HL-60/S4 (cell line): ENCODE measurements around the gene STAM2.
"Not testable (repeated sequence)": the region's sequence is repeated elsewhere in the genome, so short reads cannot be mapped to it uniquely, and the experiment has no call there.

ENCODE experiments used
- in situ Hi-C: fragments of 300-500 bp; cut with MboI; formaldehyde crosslinking; loops from 2 replicates; pipeline ENCODE4 v1.14.3; 2022; ENCODE audit warnings: low sequenced_read_pairs

Gene STAM2

DNA sequence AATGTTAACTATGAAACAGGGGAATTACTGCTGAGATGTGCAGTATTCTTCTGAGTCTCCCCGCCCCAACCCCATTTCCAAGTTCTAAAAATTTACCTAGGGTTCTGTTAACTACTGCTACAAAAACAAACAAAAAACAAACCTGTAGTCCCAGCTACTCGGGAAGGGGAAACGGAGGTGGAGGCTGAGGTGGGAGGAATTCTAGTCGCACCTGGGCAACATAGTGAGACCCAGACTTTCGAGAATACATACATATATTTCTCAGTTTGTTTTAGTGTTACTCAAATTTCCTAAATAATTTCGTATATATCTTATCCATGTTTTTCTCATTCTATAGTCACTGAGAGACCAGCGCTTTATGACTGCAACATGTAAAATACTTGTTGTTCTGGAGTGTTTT lies 989 bp downstream of the STAM2 start:
- in situ Hi-C loops, result no loop called here

DNA sequence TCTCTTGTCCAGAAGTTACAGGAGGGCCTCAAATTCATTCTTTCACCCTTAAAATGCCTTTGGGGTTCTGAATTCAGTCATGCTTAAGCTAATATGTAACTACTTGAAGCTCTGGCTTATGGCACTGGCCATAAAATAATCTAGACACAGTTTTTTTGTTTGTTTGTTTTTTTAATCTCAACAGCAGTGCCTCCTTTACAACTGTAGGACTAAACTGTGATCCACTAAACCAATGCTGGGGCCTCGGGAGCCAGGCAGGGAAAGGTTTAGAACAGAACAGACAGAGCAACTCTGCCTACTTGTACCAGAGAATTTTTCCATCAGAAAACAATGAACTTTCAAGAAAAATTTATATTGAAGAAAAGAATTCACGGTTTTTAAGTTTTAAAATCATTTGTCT lies 1.7 kb downstream of the STAM2 start:
- in situ Hi-C loops, result no loop called here

DNA sequence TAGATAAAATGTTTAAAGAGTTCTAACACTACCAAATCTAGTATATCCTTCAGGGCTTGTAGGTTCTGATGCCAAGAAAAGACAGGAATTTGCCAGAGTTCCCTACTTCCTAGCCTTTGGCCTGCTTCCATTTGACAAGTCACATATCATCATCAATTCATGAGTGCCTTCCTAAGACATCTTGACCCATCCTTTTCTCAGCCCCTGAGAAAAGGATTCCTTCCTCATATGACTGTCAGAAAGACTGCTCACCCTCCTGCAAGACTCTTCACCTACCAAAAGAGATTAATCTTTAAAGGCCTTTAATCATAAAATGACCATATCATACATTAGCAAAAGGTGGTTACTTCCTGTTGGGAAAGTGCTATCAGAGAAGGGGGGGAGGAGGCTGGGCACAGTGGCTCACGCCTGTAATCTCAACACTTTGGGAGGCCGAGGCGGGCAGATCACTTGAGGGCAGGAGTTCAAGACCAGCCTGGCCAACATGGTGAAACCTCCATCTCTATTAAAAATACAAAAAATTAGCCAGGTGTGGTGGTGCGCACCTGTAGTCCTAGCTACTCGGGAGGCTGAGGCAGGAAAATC lies 3.3 kb downstream of the STAM2 start:
- in situ Hi-C loops, result not testable (repeated sequence)

DNA sequence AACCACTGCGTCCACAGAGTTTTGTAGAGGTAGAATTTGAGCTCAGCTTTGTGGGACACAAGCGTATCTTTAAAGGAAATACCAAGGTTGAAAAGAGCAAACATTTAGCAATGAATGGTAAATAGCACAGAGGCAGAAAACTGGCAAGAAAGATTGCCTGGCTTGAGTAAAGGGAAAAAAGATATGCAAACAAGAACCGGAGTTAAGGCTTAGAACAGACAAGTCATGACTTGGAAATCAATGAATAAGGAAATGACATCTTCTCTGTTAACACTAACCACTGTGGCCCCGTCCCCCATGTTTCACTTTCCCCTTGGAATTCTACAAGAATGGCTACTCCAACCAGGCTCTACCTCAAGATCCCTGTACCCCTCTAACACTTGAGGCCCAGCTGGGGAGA lies 3.8 kb downstream of the STAM2 start:
- in situ Hi-C loops, result no loop called here

DNA sequence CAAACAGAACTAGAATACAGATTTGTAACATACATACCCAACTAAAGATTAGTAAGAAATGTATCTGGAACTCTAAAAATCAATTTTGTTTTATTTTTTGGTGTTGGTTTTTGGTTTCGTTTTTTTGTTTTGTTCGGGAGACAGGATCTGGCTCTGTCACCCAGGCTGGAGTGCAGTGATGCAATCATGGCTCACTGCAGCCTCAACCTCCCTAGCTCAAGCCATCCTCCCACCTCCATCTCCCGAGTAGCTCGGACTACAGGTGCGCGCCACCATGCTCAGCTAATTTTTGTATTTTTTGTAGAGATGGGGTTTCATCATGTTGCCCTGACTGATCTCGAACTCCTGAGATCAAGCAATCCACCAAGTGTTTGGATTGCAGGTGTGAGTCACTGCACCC lies 6.4 kb downstream of the STAM2 start:
- in situ Hi-C loops, result not testable (repeated sequence)

DNA sequence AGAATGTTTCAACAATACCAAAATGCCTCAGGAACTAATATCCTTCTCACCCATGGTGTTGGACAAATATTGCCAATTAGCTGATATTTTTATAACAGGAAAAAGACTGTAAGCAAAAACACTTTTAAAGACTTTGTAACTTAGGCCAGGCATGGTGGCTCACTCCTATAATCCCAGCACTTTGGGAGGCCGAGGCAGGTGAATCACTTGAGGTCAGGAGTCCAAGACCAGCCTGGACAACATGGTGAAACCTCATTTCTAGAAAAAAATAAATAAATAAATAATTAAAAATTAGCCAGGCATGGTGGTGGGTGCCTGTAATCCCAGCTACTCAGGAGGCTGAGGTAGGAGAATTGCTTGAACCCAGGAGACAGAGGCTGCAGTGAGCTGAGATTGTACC lies 8.1 kb downstream of the STAM2 start:
- in situ Hi-C loops, result not testable (repeated sequence)

DNA sequence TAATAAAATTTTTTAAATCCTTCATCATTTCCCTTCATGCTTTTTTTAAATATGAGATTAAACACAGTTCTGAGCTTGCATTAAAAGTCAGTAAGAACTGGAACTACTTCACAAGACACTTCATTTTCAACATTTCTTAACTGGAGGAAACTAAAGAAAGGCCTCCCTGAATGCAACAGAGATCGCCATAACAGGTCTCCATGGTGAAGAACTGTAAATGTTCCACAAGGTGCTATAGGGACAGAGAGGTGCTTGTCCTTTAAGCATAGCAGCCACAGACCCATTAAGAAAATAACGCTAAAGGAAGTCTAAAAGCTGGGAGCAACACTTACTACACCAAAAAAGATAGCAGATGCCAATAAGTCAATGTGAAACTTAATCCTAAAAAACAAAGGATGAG lies 8.5 kb downstream of the STAM2 start:
- in situ Hi-C loops, result no loop called here

DNA sequence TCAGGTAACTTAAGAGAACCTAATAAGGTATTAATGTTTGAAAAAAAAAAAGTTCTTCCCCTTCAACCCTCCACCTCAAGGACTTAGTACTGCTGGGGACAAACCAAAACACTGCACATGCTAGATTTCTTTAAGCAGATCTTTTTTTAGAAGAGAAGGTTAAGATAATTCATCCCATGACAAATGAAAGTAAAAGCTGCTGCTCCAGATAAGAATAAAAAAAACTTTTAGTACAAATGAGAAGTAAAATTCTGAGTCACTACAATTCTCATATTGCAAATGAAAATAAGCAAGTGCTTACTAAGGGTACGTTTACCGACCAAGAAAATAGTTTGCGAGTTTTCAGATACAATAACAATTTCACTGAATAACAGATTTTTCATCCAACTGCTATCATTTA lies 8.9 kb downstream of the STAM2 start:
- in situ Hi-C loops, result no loop called here

DNA sequence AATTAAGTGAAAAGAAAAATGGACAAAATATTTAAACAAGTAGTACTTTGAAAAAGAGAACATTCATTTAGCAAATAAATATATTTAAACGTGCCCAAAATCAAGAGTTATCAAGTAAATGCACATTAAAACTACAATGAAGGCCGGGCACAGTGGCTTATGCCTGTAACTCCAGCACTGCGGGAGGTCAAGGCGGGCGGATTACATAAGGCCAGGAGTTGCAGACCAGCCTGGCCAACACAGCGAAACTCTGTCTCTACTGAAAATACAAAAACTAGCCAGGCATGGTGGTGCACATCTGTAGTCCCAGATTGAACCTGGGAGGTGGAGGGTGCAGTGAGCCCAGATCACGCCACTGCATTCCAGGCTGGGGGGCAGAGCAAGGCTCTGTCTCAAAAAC lies 9.8 kb downstream of the STAM2 start:
- in situ Hi-C loops, result no loop called here

DNA sequence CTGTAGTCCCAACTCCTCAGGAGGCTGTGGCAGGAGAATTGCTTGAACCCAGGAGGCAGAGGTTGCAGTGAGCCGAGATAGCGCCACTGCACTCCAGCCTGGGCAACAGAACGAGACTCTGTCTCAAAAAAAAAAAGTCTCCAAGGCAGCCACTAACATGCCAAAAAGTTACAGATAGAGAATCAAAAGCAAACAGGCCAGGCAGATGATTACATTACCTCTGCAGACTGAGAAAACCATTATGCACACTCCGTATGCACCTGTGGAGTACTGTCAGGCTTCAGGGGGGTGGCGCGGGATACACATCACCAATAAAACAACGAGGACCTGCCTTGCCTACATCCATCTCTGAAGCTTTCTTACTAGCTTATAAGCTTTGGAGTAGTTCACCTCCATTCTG lies 10.3 kb downstream of the STAM2 start:
- in situ Hi-C loops, result no loop called here

DNA sequence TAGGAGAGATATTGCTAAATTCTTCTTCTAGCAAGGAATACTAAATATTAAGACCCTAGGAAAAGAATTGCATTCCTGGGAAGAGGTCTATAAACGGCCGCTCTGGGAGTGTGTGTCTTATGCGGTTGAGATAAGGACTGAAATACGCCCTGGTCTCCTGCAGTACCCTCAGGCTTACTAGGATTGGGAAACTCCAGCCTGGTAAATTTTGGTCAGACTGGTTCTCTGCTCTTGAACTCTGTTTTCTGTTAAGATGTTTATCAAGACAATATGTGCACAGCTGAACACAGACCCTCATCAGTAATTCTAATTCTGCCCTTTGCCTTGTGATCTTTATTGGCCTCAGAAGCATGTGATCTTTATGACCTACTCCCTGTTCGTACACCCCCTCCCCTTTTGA lies 11.9 kb downstream of the STAM2 start:
- in situ Hi-C loops, result not testable (repeated sequence)

DNA sequence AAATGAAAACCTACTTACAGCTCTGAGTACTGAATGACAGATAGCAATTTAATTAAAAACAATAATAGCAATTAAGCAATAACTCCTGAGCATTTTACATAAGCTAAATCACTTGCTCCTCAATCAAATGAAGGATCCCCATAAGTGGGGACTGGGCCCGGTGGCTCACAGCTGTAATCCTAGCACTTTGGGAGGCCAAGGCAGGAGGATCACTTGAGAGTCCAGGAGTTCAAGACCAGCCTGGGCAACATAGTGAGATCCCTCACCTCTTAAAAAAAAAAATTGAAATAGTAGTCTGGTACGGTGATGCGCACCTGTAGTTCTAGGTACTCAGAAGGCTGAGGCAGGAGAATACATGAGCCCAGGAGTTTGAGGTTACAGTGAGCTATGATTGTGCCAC lies 13.4 kb downstream of the STAM2 start:
- in situ Hi-C loops, result no loop called here

DNA sequence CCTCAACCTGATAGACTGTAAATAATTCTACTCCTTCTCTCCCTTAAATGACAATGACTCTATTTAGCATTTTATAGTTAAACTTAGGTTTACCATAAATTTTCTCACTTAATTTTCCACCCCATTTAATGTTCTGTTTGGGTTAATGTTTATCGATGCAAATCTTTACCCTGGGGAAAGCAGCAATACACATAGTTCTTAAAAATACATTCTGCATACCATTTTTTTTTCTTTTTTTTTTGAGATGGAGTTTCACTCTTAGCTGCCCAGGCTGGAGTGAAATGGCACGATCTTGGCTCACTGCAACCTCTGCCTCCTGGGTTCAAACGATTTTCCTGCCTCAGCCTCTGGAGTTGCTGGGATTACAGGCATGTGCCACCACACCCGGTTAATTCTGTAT lies 14.0 kb downstream of the STAM2 start:
- in situ Hi-C loops, result no loop called here

DNA sequence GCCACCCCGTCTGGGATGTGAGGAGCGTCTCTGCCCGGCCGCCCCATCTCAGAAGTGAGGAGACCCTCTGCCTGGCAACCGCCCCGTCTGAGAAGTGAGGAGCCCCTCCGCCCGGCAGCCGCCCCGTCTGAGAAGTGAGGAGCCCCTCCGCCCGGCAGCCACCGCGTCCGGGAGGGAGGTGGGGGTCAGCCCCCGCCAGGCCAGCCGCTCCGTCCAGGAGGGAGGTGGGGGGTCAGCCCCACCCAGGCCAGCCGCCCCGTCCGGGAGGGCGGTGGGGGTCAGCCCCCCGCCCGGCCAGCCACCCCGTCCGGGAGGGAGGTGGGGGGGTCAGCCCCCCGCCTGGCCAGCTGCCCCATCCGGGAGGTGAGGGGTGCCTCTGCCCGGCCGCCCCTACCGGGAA lies 15.2 kb downstream of the STAM2 start:
- in situ Hi-C loops, result not testable (repeated sequence)

DNA sequence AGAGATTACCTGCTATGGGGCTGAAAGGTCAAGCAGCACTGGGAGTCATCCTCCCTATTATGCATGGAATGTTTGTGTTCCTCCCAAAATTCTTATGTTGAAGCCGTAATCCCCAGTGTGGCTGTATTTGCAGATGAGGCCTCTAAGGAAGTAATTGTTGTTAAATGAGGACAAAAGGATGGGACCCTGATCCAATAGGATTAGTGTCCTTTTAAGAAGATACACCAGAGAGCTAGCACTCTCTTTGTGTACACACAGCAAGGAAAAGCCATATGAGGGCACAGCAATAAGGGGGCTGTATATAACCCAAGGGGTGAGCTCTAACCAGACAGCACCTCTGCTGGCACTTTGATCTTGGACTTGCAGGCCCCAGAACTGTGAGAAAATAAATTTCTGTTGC lies 18.3 kb downstream of the STAM2 start:
- in situ Hi-C loops, result loop anchor here (10.0 kb wide), 1 partner anchor 112 kb away; no protein-coding TSS in a partner anchor

DNA sequence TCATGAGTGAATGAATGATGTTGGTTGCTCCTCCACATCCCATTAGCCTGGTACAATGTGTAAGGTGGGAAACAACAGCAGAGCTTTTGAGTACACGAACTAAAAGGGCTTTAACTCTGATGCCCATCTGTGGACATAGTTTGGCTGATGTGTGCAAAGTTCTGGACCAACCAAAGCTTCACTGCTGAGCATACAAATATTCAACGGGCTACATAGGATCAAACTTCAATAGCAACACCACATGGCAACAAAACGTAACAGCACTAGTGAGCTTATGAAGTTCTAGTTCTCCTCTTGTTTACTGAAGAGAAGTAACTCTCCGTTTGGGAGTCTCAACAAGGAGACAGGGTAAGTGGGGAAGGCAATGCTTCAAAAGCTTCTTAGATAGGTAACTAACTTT lies 20.4 kb downstream of the STAM2 start:
- in situ Hi-C loops, result loop anchor here (10.0 kb wide), 1 partner anchor 110 kb away; no protein-coding TSS in a partner anchor

DNA sequence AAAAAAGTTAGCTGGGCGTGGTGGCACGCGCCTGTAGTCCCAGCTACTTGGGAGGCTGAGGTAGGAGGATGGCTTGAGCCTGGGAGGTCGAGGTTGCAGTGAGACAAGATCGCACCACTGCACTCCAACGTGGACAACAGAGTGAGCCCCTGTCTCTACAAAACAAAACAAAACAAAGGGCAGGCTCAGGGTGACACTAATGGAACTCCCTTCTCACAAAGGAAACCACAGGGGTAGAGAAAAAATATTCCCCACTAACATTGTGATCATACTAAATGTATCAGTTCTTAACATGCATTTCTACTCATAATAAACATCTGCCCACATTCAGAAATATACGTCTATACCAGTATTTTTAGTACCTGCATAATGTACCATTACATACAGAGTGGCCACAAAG lies 21.1 kb downstream of the STAM2 start:
- in situ Hi-C loops, result loop anchor here (10.0 kb wide), 1 partner anchor 110 kb away; no protein-coding TSS in a partner anchor

DNA sequence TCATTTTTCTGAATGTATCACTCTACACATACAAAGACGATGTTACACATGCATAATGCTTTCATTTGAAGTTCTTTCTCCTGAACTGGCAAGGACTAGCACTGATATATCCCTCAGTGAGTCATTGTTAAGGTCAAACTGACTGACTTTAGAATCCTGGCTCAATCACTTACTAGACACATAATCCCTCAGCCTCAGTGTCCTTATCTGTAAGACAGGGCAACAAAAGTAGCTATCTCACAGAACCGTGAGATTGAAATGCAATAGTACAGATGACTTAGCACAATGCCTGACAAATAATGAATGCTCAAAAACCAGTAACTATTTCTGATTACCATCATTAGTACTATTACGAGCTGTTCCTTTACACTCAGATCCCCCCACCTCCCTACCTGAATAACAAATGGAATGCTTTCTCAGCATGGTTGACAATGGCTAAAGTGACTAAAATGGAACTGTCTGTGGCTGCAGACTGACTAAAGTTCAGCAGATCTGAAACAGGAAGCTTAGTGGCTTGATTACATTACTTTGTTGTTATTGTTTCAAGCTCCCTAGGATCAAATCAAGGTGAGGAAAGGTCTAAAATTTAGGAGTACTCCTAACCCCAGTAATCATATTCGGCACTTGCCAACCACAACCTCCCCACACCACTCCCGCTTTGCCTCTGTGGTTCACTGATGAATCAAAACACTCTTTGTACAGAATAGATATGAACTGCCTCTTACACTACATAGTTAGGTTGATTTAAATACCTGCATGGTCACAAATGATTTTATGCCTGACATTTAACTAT lies 40.9 kb downstream of the STAM2 start:
- in situ Hi-C loops, result no loop called here

DNA sequence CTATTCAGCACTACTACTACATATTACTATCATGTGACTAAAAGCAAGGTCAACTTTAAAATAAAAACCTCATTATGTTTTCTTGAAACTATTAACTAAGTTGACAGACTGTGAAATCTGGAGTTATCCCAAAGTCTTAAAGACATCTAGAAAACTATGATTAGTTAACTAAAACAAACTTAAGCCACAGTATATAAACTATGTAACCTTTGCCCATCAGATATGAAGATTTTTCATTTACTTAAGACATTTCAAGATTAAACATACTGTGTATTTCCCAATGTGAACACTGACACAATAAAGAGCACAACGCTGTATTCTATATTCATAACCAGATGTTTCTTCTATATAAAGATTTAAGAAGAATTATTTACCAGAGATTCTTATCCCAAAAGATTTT lies 43.3 kb downstream of the STAM2 start:
- in situ Hi-C loops, result no loop called here

DNA sequence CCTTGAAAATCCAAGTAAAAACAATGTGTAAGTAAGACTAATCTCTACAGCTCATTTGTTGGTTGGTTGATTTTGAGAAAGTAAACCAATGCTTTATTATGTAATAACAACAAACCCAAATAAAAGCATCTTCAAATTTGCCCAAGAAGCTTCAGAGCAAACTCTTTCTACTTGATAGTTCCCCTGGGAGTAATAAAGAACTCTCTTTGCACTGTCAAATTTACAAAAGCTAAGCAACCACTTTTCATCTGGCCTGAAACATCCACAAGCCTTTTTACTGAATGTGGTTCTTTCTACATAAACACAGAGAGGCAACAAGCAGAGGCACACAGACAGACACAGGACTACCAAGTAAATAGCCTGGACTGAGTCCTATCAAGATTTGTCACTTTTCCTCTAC lies 47.9 kb downstream of the STAM2 start:
- in situ Hi-C loops, result no loop called here

DNA sequence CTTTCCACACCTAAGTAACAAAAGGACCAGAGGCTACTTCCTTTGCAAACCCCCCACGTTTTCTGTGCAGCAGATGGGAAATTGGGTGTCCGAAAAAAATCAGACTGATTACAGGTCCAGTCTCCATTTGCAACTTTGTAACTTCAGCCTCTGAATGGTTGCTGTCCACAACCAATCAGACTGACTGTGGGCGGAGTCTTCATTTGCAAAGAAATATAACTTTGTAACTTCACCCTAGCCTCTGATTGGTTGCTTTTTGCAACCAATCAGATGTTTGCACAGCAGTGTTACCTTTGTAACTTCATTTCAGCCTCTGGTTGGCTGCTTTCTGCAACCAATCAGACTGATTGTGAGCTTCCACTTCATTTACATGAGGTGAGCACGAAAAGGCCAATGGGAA lies 48.9 kb downstream of the STAM2 start:
- in situ Hi-C loops, result no loop called here

DNA sequence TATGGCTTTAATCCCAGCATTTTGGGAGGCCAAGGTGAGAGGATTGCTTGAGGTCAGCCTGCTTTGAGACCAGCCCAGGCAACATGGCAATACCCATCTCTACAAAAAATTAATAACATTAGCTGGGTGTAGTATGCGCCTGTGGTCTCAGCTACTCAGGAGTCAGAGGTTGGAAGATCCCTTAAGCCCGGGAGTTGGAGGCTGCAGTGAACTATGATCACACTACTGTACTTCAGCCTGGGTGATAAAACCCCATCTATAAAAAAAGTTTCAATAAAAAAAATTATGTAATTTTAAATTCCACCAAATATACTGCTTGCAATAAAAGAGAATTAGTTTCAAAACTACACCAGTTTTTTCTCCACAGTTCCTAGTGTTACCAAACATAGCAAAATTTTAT lies 53.4 kb downstream of the STAM2 start:
- in situ Hi-C loops, result no loop called here

DNA sequence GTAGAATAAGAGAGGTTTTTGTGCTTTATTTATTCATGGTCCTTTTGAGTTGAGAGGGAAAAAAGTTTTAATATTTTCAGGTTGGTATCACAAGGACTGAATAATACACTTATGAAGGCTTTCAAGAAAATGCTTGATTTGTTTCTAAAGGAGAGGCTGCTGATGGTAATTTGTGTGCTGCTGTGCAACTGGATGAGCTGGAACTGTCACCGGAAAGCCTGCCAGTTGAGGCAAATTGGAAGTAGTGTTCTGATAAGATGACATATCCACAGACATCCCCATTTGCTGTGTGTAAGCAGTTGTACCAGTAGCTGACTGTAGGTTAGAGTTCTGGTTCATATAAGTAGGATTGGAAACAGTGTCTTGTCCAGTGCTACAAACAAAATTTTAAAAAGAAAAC lies 55.1 kb downstream of the STAM2 start:
- in situ Hi-C loops, result no loop called here
